ENCODE results near the gene DENND1B.

GRCh38 chr1:197677752-197678295, 97.5 kb downstream of the DENND1B start:
- TF ChIP-seq, protein P1, sequence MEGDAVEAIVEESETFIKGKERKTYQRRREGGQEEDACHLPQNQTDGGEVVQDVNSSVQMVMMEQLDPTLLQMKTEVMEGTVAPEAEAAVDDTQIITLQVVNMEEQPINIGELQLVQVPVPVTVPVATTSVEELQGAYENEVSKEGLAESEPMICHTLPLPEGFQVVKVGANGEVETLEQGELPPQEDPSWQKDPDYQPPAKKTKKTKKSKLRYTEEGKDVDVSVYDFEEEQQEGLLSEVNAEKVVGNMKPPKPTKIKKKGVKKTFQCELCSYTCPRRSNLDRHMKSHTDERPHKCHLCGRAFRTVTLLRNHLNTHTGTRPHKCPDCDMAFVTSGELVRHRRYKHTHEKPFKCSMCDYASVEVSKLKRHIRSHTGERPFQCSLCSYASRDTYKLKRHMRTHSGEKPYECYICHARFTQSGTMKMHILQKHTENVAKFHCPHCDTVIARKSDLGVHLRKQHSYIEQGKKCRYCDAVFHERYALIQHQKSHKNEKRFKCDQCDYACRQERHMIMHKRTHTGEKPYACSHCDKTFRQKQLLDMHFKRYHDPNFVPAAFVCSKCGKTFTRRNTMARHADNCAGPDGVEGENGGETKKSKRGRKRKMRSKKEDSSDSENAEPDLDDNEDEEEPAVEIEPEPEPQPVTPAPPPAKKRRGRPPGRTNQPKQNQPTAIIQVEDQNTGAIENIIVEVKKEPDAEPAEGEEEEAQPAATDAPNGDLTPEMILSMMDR (IDR thresholded peaks at IDR 0.05 in 4 of 5, conservative IDR thresholded peaks at IDR 0.05 in 1 of 5), result no peak
- no peak for TF ChIP-seq POLR2A (IDR thresholded peaks at IDR 0.05)
